ENCODE results near the gene PLXNA3.

Gene PLXNA3

GRCh38 chrX:154437971-154438893, 19.8 kb upstream of the PLXNA3 start:
- Mint-ChIP-seq H3K9me3 (no peaks in the 10 kb centered on the region), H3K4me1 (peaks cover 18% of the 10 kb centered on the region)
- no peak for DNase-seq (ENCODE audit: low spot score in 2 of 2)

GRCh38 chrX:154439841-154440240, 18.2 kb upstream of the PLXNA3 start:
- peaks cover 24% of the 10 kb centered on the region for H3K36me3 Mint-ChIP-seq (ENCODE audit: insufficient read depth)
- ATAC-seq (replicated peaks; ENCODE audit: extremely low read depth, poor library complexity, severe bottlenecking) (no peak), DNase-seq (ENCODE audit: low spot score in 2 of 2) (no peak)
- no peaks in the 10 kb centered on the region for H3K9me3 Mint-ChIP-seq
- H3K27ac Mint-ChIP-seq (ENCODE audit: low read depth): no peak overlapping the region
- H3K4me1 Mint-ChIP-seq: peaks cover 21% of the 10 kb centered on the region
- no peaks in the 10 kb centered on the region for H3K27me3 Mint-ChIP-seq
- H3K4me3 Mint-ChIP-seq: no peak overlapping the region

More at GRCh38 chrX:154437971-154438893, 19.8 kb upstream of the PLXNA3 start:
- ATAC-seq (replicated peaks; ENCODE audit: extremely low read depth, poor library complexity, severe bottlenecking): no peak
- H3K4me3 Mint-ChIP-seq: peak overlapping the region; percentile 83
- H3K27ac Mint-ChIP-seq (ENCODE audit: low read depth): peak overlapping the region; percentile 86
- H3K27me3 Mint-ChIP-seq: no peaks in the 10 kb centered on the region
- H3K36me3 Mint-ChIP-seq (ENCODE audit: insufficient read depth): peaks cover 24% of the 10 kb centered on the region

- Mint-ChIP-seq H3K4me1 (peaks cover 19% of the 10 kb centered on the region), H3K27ac (ENCODE audit: low read depth) (no peak overlapping the region), H3K4me3 (no peak overlapping the region), H3K9me3 (no peaks in the 10 kb centered on the region), H3K36me3 (ENCODE audit: insufficient read depth) (peaks cover 20% of the 10 kb centered on the region), H3K27me3 (no peaks in the 10 kb centered on the region)
- DNase-seq (ENCODE audit: low spot score in 2 of 2) (no peak), ATAC-seq (replicated peaks; ENCODE audit: extremely low read depth, poor library complexity, severe bottlenecking) (no peak)
Measured at GRCh38 chrX:154440623-154441357, 17.3 kb upstream of the PLXNA3 start.

- no peak overlapping the region for H3K27ac Mint-ChIP-seq (ENCODE audit: low read depth)
- H3K4me1 Mint-ChIP-seq: peaks cover 15% of the 10 kb centered on the region
- ATAC-seq (replicated peaks; ENCODE audit: extremely low read depth, poor library complexity, severe bottlenecking) (no peak), DNase-seq (ENCODE audit: low spot score in 2 of 2) (no peak)
- H3K9me3 Mint-ChIP-seq: no peaks in the 10 kb centered on the region
- peaks cover 15% of the 10 kb centered on the region for H3K36me3 Mint-ChIP-seq (ENCODE audit: insufficient read depth)
- H3K27me3 Mint-ChIP-seq: no peaks in the 10 kb centered on the region
- H3K4me3 Mint-ChIP-seq: no peak overlapping the region
Measured at GRCh38 chrX:154441564-154441963, 16.5 kb upstream of the PLXNA3 start.

GRCh38 chrX:154441984-154442707, 15.9 kb upstream of the PLXNA3 start:
- no peak overlapping the region for H3K27ac Mint-ChIP-seq (ENCODE audit: low read depth)
- H3K4me1 Mint-ChIP-seq: peaks cover 20% of the 10 kb centered on the region
- no peaks in the 10 kb centered on the region for H3K9me3 Mint-ChIP-seq
- no peak overlapping the region for H3K4me3 Mint-ChIP-seq
- peaks cover 15% of the 10 kb centered on the region for H3K36me3 Mint-ChIP-seq (ENCODE audit: insufficient read depth)
- ATAC-seq (replicated peaks; ENCODE audit: extremely low read depth, poor library complexity, severe bottlenecking): no peak
- no peaks in the 10 kb centered on the region for H3K27me3 Mint-ChIP-seq
- DNase-seq (ENCODE audit: low spot score in 2 of 2): no peak

- no peaks in the 10 kb centered on the region for H3K27me3 Mint-ChIP-seq
- no peaks in the 10 kb centered on the region for H3K9me3 Mint-ChIP-seq
- peaks cover 16% of the 10 kb centered on the region for H3K4me1 Mint-ChIP-seq
- ATAC-seq (replicated peaks; ENCODE audit: extremely low read depth, poor library complexity, severe bottlenecking) (no peak), DNase-seq (ENCODE audit: low spot score in 2 of 2) (no peak)
- peaks cover 12% of the 10 kb centered on the region for H3K36me3 Mint-ChIP-seq (ENCODE audit: insufficient read depth)
- peak overlapping the region; percentile 79 for H3K4me3 Mint-ChIP-seq
- H3K27ac Mint-ChIP-seq (ENCODE audit: low read depth): peak overlapping the region; percentile 78
Measured at GRCh38 chrX:154443479-154443910, 14.6 kb upstream of the PLXNA3 start.

GRCh38 chrX:154443992-154444754, 13.9 kb upstream of the PLXNA3 start, which contains the start of gene FAM50A:
Gene FAM50A (plus strand): TSS chrX:154444141. CDS start chrX:154444236, 95 bp downstream.
- Mint-ChIP-seq H3K36me3 (ENCODE audit: insufficient read depth) (peaks cover 9% of the 10 kb centered on the region), H3K9me3 (no peaks in the 10 kb centered on the region), H3K27me3 (no peaks in the 10 kb centered on the region), H3K27ac (ENCODE audit: low read depth) (peak within 1 kb of the TSS; percentile 78), H3K4me1 (peaks cover 14% of the 10 kb centered on the region), H3K4me3 (peak within 1 kb of the TSS; percentile 79)
- ATAC-seq (replicated peaks; ENCODE audit: extremely low read depth, poor library complexity, severe bottlenecking): peak; percentile 74
- peak; percentile 28 to 33 for DNase-seq (ENCODE audit: low spot score in 2 of 2)

- DNase-seq (ENCODE audit: low spot score in 2 of 2) (no peak), ATAC-seq (replicated peaks; ENCODE audit: extremely low read depth, poor library complexity, severe bottlenecking) (no peak)
- peaks cover 14% of the 10 kb centered on the region for H3K4me1 Mint-ChIP-seq
- H3K4me3 Mint-ChIP-seq: no peak overlapping the region
- peaks cover 9% of the 10 kb centered on the region for H3K36me3 Mint-ChIP-seq (ENCODE audit: insufficient read depth)
- no peaks in the 10 kb centered on the region for H3K27me3 Mint-ChIP-seq
- H3K27ac Mint-ChIP-seq (ENCODE audit: low read depth): no peak overlapping the region
- no peaks in the 10 kb centered on the region for H3K9me3 Mint-ChIP-seq
Measured at GRCh38 chrX:154444755-154445246, 13.3 kb upstream of the PLXNA3 start.

GRCh38 chrX:154445776-154446175, 12.3 kb upstream of the PLXNA3 start:
- Mint-ChIP-seq H3K36me3 (ENCODE audit: insufficient read depth) (peaks cover 7% of the 10 kb centered on the region), H3K4me1 (peaks cover 14% of the 10 kb centered on the region), H3K27me3 (no peaks in the 10 kb centered on the region), H3K4me3 (no peak overlapping the region), H3K27ac (ENCODE audit: low read depth) (no peak overlapping the region), H3K9me3 (no peaks in the 10 kb centered on the region)
- no peak for DNase-seq (ENCODE audit: low spot score in 2 of 2)
- no peak for ATAC-seq (replicated peaks; ENCODE audit: extremely low read depth, poor library complexity, severe bottlenecking)

- DNase-seq (ENCODE audit: low spot score in 2 of 2) (no peak), ATAC-seq (replicated peaks; ENCODE audit: extremely low read depth, poor library complexity, severe bottlenecking) (no peak)
- no peak overlapping the region for H3K27ac Mint-ChIP-seq (ENCODE audit: low read depth)
- H3K4me1 Mint-ChIP-seq: peaks cover 14% of the 10 kb centered on the region
- H3K27me3 Mint-ChIP-seq: no peaks in the 10 kb centered on the region
- H3K4me3 Mint-ChIP-seq: no peak overlapping the region
- H3K9me3 Mint-ChIP-seq: no peaks in the 10 kb centered on the region
- peaks cover 7% of the 10 kb centered on the region for H3K36me3 Mint-ChIP-seq (ENCODE audit: insufficient read depth)
Measured at GRCh38 chrX:154446430-154446829, 11.7 kb upstream of the PLXNA3 start.

GRCh38 chrX:154448484-154448883, 9.6 kb upstream of the PLXNA3 start:
- Mint-ChIP-seq H3K27ac (ENCODE audit: low read depth) (no peak overlapping the region), H3K4me3 (no peak overlapping the region), H3K27me3 (no peaks in the 10 kb centered on the region), H3K4me1 (peaks cover 11% of the 10 kb centered on the region), H3K9me3 (no peaks in the 10 kb centered on the region), H3K36me3 (ENCODE audit: insufficient read depth) (peaks cover 7% of the 10 kb centered on the region)
- no peak for ATAC-seq (replicated peaks; ENCODE audit: extremely low read depth, poor library complexity, severe bottlenecking)
- DNase-seq (ENCODE audit: low spot score in 2 of 2): no peak

Data from central memory CD8-positive, alpha-beta T cell (primary cell).